ENCODE measurements around the gene NELFE.

NELFE gene

DNA sequence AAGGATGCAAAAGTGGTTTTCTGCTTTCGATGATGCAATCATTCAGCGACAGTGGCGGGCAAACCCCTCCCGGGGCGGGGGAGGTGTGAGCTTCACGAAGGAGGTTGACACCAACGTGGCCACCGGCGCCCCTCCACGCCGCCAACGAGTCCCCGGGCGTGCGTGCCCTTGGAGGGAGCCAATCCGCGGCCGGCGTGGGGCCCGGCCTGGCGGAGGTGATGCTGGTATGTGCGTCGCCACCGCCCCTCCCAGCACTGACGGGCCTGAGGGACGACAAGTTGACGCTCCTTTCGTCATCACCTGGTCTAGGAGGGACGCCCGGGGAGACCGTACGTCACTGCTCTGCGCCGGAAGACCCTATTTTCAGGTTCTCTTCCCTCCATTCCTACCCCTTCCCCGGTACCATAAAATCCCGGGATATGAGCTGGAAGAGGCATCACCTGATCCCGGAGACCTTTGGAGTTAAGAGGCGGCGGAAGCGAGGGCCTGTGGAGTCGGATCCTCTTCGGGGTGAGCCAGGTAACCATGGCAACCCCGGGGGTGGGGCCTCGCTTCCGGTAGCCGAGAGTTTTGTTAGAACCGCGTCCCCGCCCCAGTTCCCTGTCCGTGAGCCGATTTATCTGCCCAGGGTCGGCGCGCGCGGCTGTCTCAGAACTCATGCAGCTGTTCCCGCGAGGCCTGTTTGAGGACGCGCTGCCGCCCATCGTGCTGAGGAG is 13.4 kb upstream of the NELFE start, which contains the start of gene DXO:
DXO (minus strand) TSS at position 146 of the 716 bp plus-strand sequence. CDS start 463 bp downstream, outside the sequence.
- peak; percentile 99 for DNase-seq

- DNase-seq, result no peak
Observed at GRCh38 chr6:31971279-31971992, 12.7 kb upstream of the NELFE start.

DNA sequence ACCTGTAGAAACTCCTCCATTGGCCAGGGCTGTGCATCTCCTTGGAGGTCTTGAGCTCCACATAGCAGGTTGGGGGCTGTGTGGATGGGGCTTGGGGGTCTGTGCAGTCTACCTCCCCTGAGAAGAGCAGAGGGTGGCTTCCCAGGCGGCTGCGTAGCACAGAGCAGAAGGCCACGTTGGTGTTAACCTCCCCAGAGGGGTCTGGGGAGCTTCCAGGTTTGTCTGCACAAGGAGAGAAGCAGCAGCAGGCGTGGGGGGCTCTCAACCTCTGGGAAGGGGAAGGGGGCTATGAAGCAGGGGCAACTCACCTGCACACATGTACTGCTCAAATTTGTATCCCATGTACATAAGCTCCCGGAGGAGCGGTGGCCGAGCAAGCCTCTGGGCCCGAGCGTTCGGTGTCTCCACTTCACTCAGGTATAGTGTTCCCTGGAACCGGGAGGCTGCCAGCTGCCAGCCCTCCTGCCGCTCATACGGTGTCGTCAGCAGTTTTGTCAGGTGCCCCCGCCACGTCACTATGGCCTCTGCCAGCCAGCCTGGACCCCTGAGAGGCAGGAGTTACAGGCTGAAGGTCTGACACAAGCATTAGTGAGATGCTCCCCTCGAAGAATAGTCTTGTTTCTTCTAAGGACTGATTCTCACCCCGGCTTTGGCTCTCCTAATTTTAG is 12.0 kb upstream of the NELFE start:
- no peak for DNase-seq

- no peak for DNase-seq
Observed at GRCh38 chr6:31969712-31970603, 11.2 kb upstream of the NELFE start.

- DNase-seq, result no peak
Observed at GRCh38 chr6:31968791-31969711, 10.3 kb upstream of the NELFE start.

- no peak for DNase-seq
Observed at GRCh38 chr6:31968326-31968725, 9.6 kb upstream of the NELFE start.

DNA sequence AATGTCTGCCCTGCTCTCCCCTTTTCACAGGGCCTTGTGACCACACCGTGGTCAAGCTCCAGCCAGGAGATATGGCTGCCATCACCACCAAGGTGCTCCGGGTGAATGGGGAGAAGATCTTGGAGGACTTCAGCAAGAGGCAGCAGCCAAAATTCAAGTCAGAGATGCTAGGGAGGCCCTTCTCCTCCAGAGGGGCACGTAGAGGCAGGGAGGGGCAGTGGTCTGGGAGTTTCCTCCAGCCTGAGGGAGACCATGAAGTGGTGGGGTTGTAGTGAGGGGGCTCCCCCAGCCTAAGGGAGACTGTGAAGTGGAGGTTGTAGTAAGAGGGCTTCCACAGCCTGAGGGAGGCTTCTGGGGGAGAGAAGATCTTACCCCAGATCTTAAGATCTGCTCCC is 9.2 kb upstream of the NELFE start:
- no peak for DNase-seq

GRCh38 chr6:31966997-31967925 is 8.5 kb upstream of the NELFE start:
- DNase-seq, result no peak

GRCh38 chr6:31966506-31966905 is 7.7 kb upstream of the NELFE start:
- DNase-seq, result no peak

GRCh38 chr6:31965700-31966099 is 6.9 kb upstream of the NELFE start:
- no peak for DNase-seq

- DNase-seq, result no peak
Observed at GRCh38 chr6:31963921-31964320, 5.2 kb upstream of the NELFE start.

- DNase-seq, result no peak
Observed at GRCh38 chr6:31961616-31962015, 2.8 kb upstream of the NELFE start.

DNA sequence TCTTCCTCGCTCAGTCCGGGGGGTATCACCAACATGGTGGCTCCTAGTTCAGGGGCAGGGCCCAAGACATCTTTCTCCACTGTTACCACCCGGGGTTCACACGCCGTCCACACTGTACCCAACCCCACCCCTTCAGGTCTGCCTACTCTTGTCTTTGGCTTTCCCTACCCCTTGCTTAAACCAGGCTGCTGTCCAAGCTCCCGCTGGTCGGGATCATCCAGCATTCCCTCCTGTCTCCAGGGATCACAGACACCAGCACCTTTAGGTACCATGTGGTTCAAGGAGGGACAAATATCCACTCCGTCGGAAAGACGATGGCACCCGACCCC is 395 bp downstream of the NELFE start:
- DNase-seq, result no peak

DNA sequence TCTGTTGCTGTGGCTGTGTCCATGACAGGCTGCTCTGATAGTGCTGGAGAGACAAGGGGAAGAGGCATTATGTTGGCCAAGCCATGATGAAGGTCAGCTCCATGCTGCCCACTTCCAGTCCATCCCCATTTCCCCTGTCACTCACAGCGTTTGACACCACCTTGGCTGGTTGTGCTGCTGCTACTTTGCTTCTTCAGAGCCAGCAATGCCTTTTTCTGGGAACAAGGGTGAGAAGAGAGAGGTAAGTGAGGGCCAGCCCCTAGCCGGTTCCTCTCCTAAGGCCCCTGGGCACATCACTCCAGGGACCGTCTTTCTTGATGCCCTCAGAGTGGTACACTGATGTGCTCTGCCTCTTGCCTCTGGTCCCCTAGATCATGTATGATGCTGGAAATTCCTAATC is 2.0 kb downstream of the NELFE start:
- no peak for DNase-seq

DNA sequence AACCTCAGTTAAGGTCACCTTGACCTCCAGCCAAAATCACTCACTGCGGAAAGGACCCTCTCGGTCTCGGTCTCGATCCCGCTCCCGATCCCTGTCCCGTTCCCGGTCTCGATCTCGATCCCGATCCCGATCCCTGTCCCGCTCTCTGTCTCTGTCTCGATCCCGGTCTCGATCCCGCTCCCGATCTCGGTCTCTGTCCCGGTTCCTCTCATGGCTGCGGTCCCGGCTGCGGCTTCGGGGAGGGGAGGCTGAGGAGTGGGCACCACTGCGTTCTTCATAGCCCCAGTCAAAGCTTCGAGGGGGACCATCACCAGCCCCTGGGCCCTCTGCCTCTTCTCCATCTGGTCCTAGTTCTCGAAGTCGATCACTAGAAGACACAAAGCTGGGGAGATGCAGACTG is 4.3 kb downstream of the NELFE start:
- no peak for DNase-seq

- DNase-seq, result no peak
Observed at GRCh38 chr6:31952890-31953289, 5.9 kb downstream of the NELFE start.

DNA sequence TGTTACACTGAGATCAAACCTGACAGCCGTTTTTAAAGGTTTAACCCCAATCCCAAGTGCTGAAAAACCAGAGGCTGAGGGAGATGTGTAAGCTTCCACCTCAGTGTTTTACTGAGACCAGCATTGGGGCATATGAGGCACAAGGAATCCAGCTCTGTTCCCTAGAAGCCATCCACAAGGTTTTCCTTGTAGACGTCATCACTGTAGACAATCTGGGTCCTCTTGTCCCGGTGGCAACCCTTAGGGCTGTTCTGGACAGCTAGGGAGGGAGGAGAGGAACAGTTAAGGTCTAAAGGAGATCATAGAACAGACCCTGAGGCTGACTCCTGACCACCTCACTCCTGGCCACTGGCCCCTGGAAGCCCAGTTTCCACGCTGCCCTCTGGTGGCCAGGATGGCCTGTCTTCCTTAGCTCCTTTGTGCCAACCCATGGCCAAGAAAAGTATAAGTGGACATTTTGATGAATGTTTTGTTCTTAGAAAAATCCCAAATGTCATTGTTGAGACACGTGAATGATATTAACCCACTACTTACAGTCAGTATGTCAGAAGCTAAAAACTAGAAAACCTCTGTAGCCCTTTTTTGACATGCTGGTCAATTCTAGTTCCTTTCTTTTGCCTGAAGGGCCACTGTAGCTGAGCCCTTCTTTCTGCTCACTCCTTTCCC is 6.5 kb downstream of the NELFE start:
- DNase-seq, result peak; percentile 51

DNA sequence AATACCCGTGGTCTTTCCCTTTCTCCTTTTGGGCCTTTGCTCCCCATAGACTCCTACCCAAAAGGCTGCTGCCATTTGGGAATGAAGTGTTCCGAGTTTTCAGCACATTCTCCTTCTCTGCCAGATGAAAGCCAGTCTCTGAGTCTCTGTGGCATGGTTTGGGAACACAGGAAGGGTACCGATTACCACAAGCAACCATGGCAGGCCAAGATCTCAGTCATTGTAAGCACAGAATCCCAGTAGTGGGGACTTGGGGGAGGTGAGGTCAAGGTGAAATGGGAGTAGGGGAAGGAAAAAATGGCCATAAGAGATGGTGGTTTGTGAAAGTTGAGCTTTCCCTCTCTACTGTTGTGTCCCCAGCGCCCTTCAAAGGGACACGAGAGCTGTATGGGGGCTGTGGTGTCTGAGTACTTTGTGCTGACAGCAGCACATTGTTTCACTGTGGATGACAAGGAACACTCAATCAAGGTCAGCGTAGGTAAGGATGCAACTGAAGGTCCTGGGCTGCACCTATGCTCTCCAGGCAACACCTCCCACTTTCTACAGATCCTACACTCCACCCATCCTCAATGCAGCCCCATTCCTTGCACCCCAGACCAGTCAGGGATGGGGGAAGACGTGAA is 8.7 kb downstream of the NELFE start:
- no peak for DNase-seq

- DNase-seq, result no peak
Observed at GRCh38 chr6:31948753-31949413, 9.9 kb downstream of the NELFE start.

Data from activated CD4-positive, alpha-beta T cell treated with anti-CD3 and anti-CD28 coated beads for 48 hours (primary cell).